SH-SY5Y (cell line): ENCODE results near the gene PIK3AP1.

ENCODE experiments used
- GATA2 ChIP-seq: IDR thresholded peaks from 2 replicates; pipeline ENCODE4 v1.6.1; 2011; ENCODE audit warnings: mild to moderate bottlenecking, low read depth, low read length
- GATA3 ChIP-seq: IDR thresholded peaks from 2 replicates; pipeline ENCODE4 v1.6.1; 2011; ENCODE audit warnings: low read depth, mild to moderate bottlenecking, low read length, moderate library complexity

DNA sequence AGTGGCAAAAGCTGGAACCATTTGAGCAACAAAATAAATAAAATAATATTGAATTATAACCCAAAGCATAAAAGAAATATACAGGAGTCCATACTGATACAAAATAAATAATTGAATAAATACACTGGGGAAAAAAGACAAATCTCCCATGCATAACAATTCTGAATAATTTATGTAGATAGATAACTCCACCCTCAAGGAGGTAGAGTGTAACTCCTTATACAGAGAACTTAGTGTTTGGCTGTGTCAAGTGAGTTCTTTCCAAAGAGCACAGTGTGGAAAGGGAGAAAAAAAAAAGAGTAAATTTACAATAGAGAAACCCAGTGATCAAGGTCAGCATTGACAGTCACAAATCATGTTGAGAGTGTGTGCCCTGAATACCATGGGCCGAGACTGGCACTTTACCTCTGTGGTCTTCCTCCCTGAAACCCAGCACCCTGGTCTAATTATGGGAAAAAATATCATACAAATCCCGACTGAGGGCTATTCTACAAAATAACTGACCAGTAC lies 5.5 kb downstream of the PIK3AP1 start:
- no peak for TF ChIP-seq GATA2
- TF ChIP-seq GATA3, result no peak
